ENCODE measurements around the gene S100A4.

DNA sequence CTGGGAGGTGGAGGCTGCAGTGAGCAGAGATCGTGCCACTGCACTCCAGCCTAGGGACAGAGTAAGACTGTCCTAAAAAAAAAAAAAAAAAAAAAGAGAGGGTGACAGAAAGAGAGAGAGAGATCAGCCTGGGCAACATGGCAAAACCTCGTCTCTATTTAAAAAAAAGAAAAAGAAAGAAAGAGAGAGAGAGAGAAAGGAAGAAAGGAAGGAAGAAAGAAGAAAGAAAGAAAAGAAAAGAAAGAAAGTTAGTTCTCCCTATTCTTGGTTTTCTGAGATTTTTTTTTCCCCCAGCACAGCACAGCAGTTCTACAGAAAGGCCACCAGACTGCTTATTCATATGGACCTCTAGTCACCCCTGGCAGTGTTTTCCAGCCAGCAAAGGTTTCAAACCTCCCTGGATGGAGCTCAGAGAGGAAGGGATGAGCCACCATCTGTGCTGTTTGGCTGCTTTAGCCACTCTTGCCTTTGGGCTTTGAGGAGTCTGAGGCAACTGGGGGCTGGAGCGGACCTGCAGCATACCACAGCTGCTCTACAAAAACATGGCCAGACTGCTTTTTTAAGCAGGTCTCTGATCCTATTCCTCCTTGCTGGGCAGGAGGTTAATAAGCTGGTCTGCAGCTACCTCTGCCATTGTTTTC, 20.4 kb downstream of the S100A4 start:
- TF ChIP-seq, protein P1, sequence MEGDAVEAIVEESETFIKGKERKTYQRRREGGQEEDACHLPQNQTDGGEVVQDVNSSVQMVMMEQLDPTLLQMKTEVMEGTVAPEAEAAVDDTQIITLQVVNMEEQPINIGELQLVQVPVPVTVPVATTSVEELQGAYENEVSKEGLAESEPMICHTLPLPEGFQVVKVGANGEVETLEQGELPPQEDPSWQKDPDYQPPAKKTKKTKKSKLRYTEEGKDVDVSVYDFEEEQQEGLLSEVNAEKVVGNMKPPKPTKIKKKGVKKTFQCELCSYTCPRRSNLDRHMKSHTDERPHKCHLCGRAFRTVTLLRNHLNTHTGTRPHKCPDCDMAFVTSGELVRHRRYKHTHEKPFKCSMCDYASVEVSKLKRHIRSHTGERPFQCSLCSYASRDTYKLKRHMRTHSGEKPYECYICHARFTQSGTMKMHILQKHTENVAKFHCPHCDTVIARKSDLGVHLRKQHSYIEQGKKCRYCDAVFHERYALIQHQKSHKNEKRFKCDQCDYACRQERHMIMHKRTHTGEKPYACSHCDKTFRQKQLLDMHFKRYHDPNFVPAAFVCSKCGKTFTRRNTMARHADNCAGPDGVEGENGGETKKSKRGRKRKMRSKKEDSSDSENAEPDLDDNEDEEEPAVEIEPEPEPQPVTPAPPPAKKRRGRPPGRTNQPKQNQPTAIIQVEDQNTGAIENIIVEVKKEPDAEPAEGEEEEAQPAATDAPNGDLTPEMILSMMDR (conservative IDR thresholded peaks at IDR 0.05) = no peak
- TF ChIP-seq ZFX (IDR thresholded peaks at IDR 0.05) = no peak

Data from C4-2B (cell line).